HepG2 (cell line): ENCODE measurements around the gene SLC35B2. TPM values are rescaled to one million over a fixed set of nuclear protein-coding genes. Genes with fewer than 3 reads are reported as not detected.

Experiments used
- ATAC-seq: fragments of 200-7000 bp; cut with Tn5 transposase; 3 replicates; pipeline ENCODE4 v1.9.1; 2020; ENCODE audit warnings: mild to moderate bottlenecking, moderate library complexity
- BruUV-seq: library from RNA; stranded (reverse); fragments of 400-500 nt; replicated peaks from 2 replicates; lab custom pipeline; 2021; lab: Mats Ljungman, UMichigan
- CTCF ChIA-PET: fragments of 300-600 bp; formaldehyde crosslinking; extraction: SDS; loops from one replicate; lab custom pipeline; 2021; ENCODE audit warnings: low total read pairs, inconsistent platforms, low intra/inter-chr PET ratio; lab: Yijun Ruan, JAX
- POLR2A ChIA-PET: fragments of 350-600 bp; sonication (Branson Sonifier 250); formaldehyde crosslinking; loops from one replicate; lab custom pipeline; 2020; ENCODE audit warnings: antibody characterized with exemption, inconsistent platforms; lab: Yijun Ruan, JAX
- DNase-seq: peaks from one replicate; pipeline ENCODE4 v3.0.0-alpha.2; 2015; ENCODE audit warnings: low spot score
- FAIRE-seq: peaks from 3 replicates; lab custom pipeline; 2011; peaks lifted over from hg19 to GRCh38; lab: Jason Lieb, UNC
- H2AFZ ChIP-seq: one replicate; pipeline ENCODE4 v1.6.1; 2011; ENCODE audit warnings: low read length, inconsistent platforms
- H3K27ac ChIP-seq: fragments of 300-600 bp; 3 replicates; pipeline ENCODE4 v1.8.0; 2011; ENCODE audit warnings: mixed run types, mild to moderate bottlenecking, mixed read lengths, low read length, inconsistent platforms; ENCODE audit not compliant: insufficient read depth; ENCODE audit errors: extremely low read length
- H3K27me3 ChIP-seq, 2 experiments: fragments of 200-600 bp in 1 of 2; 2 replicates in 1 of 2; 3 replicates in 1 of 2; pipeline versions ENCODE4 v1.6.0 to v1.8.0; 2011; ENCODE audit warnings: low read length in 2 of 2, mild to moderate bottlenecking in 2 of 2, moderate library complexity in 2 of 2, inconsistent platforms in 1 of 2; ENCODE audit not compliant: insufficient read depth in 2 of 2, control insufficient read depth in 1 of 2
- H3K36me3 ChIP-seq, 2 experiments: fragments of 200-600 bp in 1 of 2; replicated peaks in 1 of 2; 2 replicates in 1 of 2; 3 replicates in 1 of 2; pipeline versions ENCODE4 v1.5.1 to v1.8.0; 2011; ENCODE audit warnings: low read length in 2 of 2, inconsistent platforms in 1 of 2; ENCODE audit not compliant: insufficient read depth in 2 of 2, control insufficient read depth in 1 of 2
- H3K4me1 ChIP-seq: 2 replicates; pipeline ENCODE4 v1.5.1; 2012; ENCODE audit warnings: low read length, inconsistent platforms; ENCODE audit not compliant: insufficient read depth
- H3K4me2 ChIP-seq: 2 replicates; pipeline ENCODE4 v1.6.0; 2011; ENCODE audit warnings: low read depth, low read length, inconsistent platforms
- H3K4me3 ChIP-seq, 3 experiments: fragments of 200-600 bp in 1 of 3; sonication (generic), shearing (Covaris generic) in 1 of 3; replicated peaks in 1 of 3; 2 replicates each; pipeline ENCODE4 v1.5.1; 2011 to 2016; ENCODE audit warnings: low read length in 3 of 3, inconsistent platforms in 2 of 3, low read depth in 2 of 3, mild to moderate bottlenecking in 2 of 3, control low read depth in 1 of 3, mixed read lengths in 1 of 3; ENCODE audit not compliant: insufficient read depth in 1 of 3
- H3K79me2 ChIP-seq: one replicate; pipeline ENCODE4 v1.6.1; 2011; ENCODE audit warnings: low read length, inconsistent platforms; ENCODE audit not compliant: insufficient read depth
- H3K9ac ChIP-seq: 2 replicates; pipeline ENCODE4 v1.6.0; 2011; ENCODE audit warnings: mild to moderate bottlenecking, low read depth, low read length, inconsistent platforms; ENCODE audit not compliant: insufficient read depth
- H3K9me3 ChIP-seq: 2 replicates; pipeline ENCODE4 v1.5.1; 2012; ENCODE audit warnings: mild to moderate bottlenecking, low read length
- H4K20me1 ChIP-seq: 2 replicates; pipeline ENCODE4 v1.6.0; 2011; ENCODE audit warnings: inconsistent platforms, mild to moderate bottlenecking, low read length, moderate library complexity; ENCODE audit not compliant: insufficient read depth
- ATF7 ChIP-seq, 2 experiments: fragments of 450-650 bp in 1 of 2; sonication (generic) in 1 of 2; formaldehyde crosslinking in 1 of 2; IDR thresholded peaks; 2 replicates each; pipeline versions ENCODE4 v1.4.0 to v1.6.1; 2016 to 2020; ENCODE audit warnings: antibody characterized with exemption in 1 of 2, mild to moderate bottlenecking in 1 of 2, missing genetic modification reagents in 1 of 2
- EEA1 ChIP-seq: sonication (generic); formaldehyde crosslinking; IDR thresholded peaks from 2 replicates; pipeline ENCODE4 v1.5.1; 2020; ENCODE audit warnings: mild to moderate bottlenecking, missing genetic modification reagents, borderline replicate concordance
- MAFK ChIP-seq, 2 experiments: IDR thresholded peaks in 1 of 2; conservative IDR thresholded peaks in 1 of 2; 2 replicates each; pipeline ENCODE4 v1.6.1; 2011; ENCODE audit warnings: improper control_type of control experiment in 2 of 2, low read length in 2 of 2
- SOX6 ChIP-seq, 2 experiments: fragments of 450-650 bp in 1 of 2; sonication (generic) in 1 of 2; formaldehyde crosslinking in 1 of 2; IDR thresholded peaks; 2 replicates each; pipeline versions ENCODE4 v1.4.0 to v1.6.1; 2017 to 2020; ENCODE audit warnings: antibody characterized with exemption in 1 of 2, mild to moderate bottlenecking in 1 of 2, missing genetic modification reagents in 1 of 2
- STAG1 ChIP-seq: sonication (generic); formaldehyde crosslinking; IDR thresholded peaks from 2 replicates; pipeline ENCODE4 v1.4.0; 2020; ENCODE audit warnings: missing genetic modification reagents
- TEF ChIP-seq: sonication (generic); formaldehyde crosslinking; IDR thresholded peaks from 2 replicates; pipeline ENCODE4 v1.5.0; 2020; ENCODE audit warnings: missing genetic modification reagents
- ZNF414 ChIP-seq: sonication (generic); formaldehyde crosslinking; IDR thresholded peaks from 2 replicates; pipeline ENCODE4 v1.5.0; 2020; ENCODE audit warnings: missing genetic modification reagents
- ZNF609 ChIP-seq: sonication (generic); formaldehyde crosslinking; IDR thresholded peaks from 2 replicates; pipeline ENCODE4 v1.4.0; 2020; ENCODE audit warnings: mild to moderate bottlenecking, missing genetic modification reagents, borderline replicate concordance
- whole genome bisulfite sequencing: methylation state at CpG from one replicate; pipeline ENCODE4 v1.1.6; 2017; ENCODE audit warnings: low lambda C conversion rate; 5-methylcytosine and 5-hydroxymethylcytosine counted together
- in situ Hi-C: cut with HindIII; loops from 2 replicates; pipeline ENCODE4 v1.10.0; 2017; ENCODE audit warnings: low pct_unique_long_range_greater_than_20kb; ENCODE audit not compliant: extremely low pct_ligation_motif_present
- intact Hi-C: fragments of 100-400 bp; cut with micrococcal nuclease; formaldehyde crosslinking; loops from one replicate; pipeline ENCODE4 v1.10.0; 2022; ENCODE audit not compliant: unreplicated experiment
- polyA plus RNA-seq, 8 experiments: library from polyadenylated mRNA; depleted of rRNA in 3 of 8; stranded (reverse) in 7 of 8; unstranded in 1 of 8; fragments of >200 nt; fragmentation: Illumina TruSeq in 4 of 8; extraction: Trizol in 4 of 8; gene quantifications; 2 replicates each; pipeline versions ENCODE4 v1.2.1 to v1.2.3, GENCODE V29; 2011 to 2016; ENCODE audit warnings: low read depth in 4 of 8, missing spikeins in 1 of 8, mixed read lengths in 1 of 8; ENCODE audit not compliant: insufficient read depth in 1 of 8
- total RNA-seq, 5 experiments: library from RNA; depleted of rRNA; stranded (reverse); fragments of >200 nt; fragmentation: Illumina TruSeq; extraction: Trizol; gene quantifications; 2 replicates each; pipeline ENCODE4 v1.2.3, GENCODE V29; 2016; ENCODE audit warnings: low read depth in 1 of 5

The SLC35B2 gene
- total and polyA plus RNA-seq, 2 of the 13 experiments (the other 11 are each of a cell fraction or from before 2014, with no cell fraction given), result 61.1 to 148 TPM

GRCh38 chr6:44258325-44258863, 1.1 kb upstream of the SLC35B2 start:
- peaks cover 21% of the 10 kb centered on the region for H3K79me2 ChIP-seq
- no TSS peak for BruUV-seq
- no peak for FAIRE-seq

GRCh38 chr6:44257753-44258324, 511 bp upstream of the SLC35B2 start:
- Histone ChIP-seq H3K79me2 (peaks cover 19% of the 10 kb centered on the region), H3K27me3 (no peaks in the 10 kb centered on the region; a peak in 1 of 5 replicates), H3K4me1 (peaks cover 56% of the 10 kb centered on the region), H3K4me3 (peak overlapping the region; percentile 52 to 84 (median 66); a peak in 5 of 6 replicates), H3K27ac (peak overlapping the region; percentile 74), H4K20me1 (peaks cover 37% of the 10 kb centered on the region), H3K4me2 (peak overlapping the region; percentile 96), H3K9me3 (no peaks in the 10 kb centered on the region), H3K9ac (peak overlapping the region; percentile 92), H3K36me3 (peaks cover 21 to 55% of the 10 kb centered on the region in 2 experiments), H2AFZ (no peak overlapping the region)
- POLR2A ChIA-PET, result interaction anchor here (1.2 to 6.0 kb wide), 13 partner anchors 12 to 158 kb away, joined by 3 to 264 read pairs (median 7); partner anchors contain the start of genes HSP90AB1, MRPL14, SLC29A1 and TMEM151B
- no peak for ATAC-seq
- in situ Hi-C loops, result no loop called here
- DNase-seq, result no peak
- BruUV-seq, result no TSS peak
- 64% methylated on average over 15 of the region's 15 CpGs for WGBS
- no peak for FAIRE-seq
- CTCF ChIA-PET, result interaction anchor here (0.7 to 1.5 kb wide), 3 partner anchors 37 to 106 kb away, joined by 3 to 4 read pairs (median 4); no protein-coding TSS in a partner anchor
- intact Hi-C loops, result no loop called here
- TF ChIP-seq ATF7 (IDR thresholded peaks at IDR 0.05) (no peak), ATF7 (CRISPR knock-in tag; IDR thresholded peaks at IDR 0.05) (0 out of 2 replicates have a peak, but pooled peaks have one; percentile 26), ZNF609 (CRISPR knock-in tag) (no peak), STAG1 (CRISPR knock-in tag) (peak; percentile 0; the same call in 1 of the 2 replicates), EEA1 (CRISPR knock-in tag) (no peak), ZNF414 (CRISPR knock-in tag) (0 out of 2 replicates have a peak, but pooled peaks have one; percentile 3)

More at GRCh38 chr6:44258325-44258863, 1.1 kb upstream of the SLC35B2 start:
- ChIA-PET CTCF (interaction anchor here (0.7 to 1.5 kb wide), 3 partner anchors 37 to 107 kb away, joined by 3 to 4 read pairs (median 4); no protein-coding TSS in a partner anchor), POLR2A (interaction anchor here (2.5 to 6.0 kb wide), 2 partner anchors 13 to 131 kb away, joined by 8 to 264 read pairs; partner anchors contain the start of genes HSP90AB1, MRPL14 and TMEM63B)
- Histone ChIP-seq H3K9me3 (no peaks in the 10 kb centered on the region), H3K27me3 (no peaks in the 10 kb centered on the region; a peak in 1 of 5 replicates), H4K20me1 (peaks cover 31% of the 10 kb centered on the region), H2AFZ (no peak overlapping the region), H3K27ac (peak overlapping the region; percentile 74), H3K4me3 (no peak overlapping the region), H3K4me1 (peaks cover 56% of the 10 kb centered on the region), H3K4me2 (peak overlapping the region; percentile 96; the same call in 1 of the 2 replicates), H3K9ac (peak overlapping the region; percentile 92; the same call in 1 of the 2 replicates), H3K36me3 (peaks cover 16 to 49% of the 10 kb centered on the region in 2 experiments)
- intact Hi-C loops (no loop called here), in situ Hi-C loops (no loop called here)
- TF ChIP-seq MAFK (conservative IDR thresholded peaks at IDR 0.05 in 1 of 2, IDR thresholded peaks at IDR 0.05 in 1 of 2; ENCODE audit: low read length in 2 of 2) (0 out of 4 replicates have a peak, but pooled peaks of 1 of the 2 experiments have one; percentile 4), TEF (CRISPR knock-in tag) (no peak), SOX6 (IDR thresholded peaks at IDR 0.05) (no peak), SOX6 (CRISPR knock-in tag; IDR thresholded peaks at IDR 0.05) (0 out of 2 replicates have a peak, but pooled peaks have one; percentile 5)
- no peak for DNase-seq
- no peak for ATAC-seq
- 93% methylated on average over 9 of the region's 9 CpGs for WGBS
